Raji (cell line): ENCODE measurements around the gene C1QTNF2.

Experiments used
- POLR2A ChIP-seq: IDR thresholded peaks from 2 replicates; pipeline ENCODE4 v1.6.1; 2011; ENCODE audit warnings: low read depth, low read length, control low read depth; ENCODE audit not compliant: insufficient read depth

Gene C1QTNF2

GRCh38 chr5:160324886-160325285 lies 45.5 kb downstream of the C1QTNF2 start:
- no peak for TF ChIP-seq POLR2A

GRCh38 chr5:160318409-160318808 lies 52.0 kb downstream of the C1QTNF2 start:
- no peak for TF ChIP-seq POLR2A

GRCh38 chr5:160317434-160317833 lies 53.0 kb downstream of the C1QTNF2 start:
- no peak for TF ChIP-seq POLR2A

GRCh38 chr5:160315968-160316367 lies 54.5 kb downstream of the C1QTNF2 start:
- TF ChIP-seq POLR2A: no peak

- TF ChIP-seq POLR2A: no peak
These were observed 57.3 kb downstream of the C1QTNF2 start for GRCh38 chr5:160312960-160313727.

GRCh38 chr5:160312134-160312959 lies 58.1 kb downstream of the C1QTNF2 start, which contains the start of gene CCNJL:
Gene CCNJL (minus strand): TSS chr5:160312564. CDS start chr5:160311923, 641 bp downstream.
- TF ChIP-seq POLR2A: no peak

GRCh38 chr5:160311491-160312133 lies 58.8 kb downstream of the C1QTNF2 start:
- TF ChIP-seq POLR2A: no peak

GRCh38 chr5:160310552-160311295 lies 59.7 kb downstream of the C1QTNF2 start:
- no peak for TF ChIP-seq POLR2A

- no peak for TF ChIP-seq POLR2A
These were observed 60.3 kb downstream of the C1QTNF2 start for GRCh38 chr5:160310140-160310539.

GRCh38 chr5:160306696-160307095 lies 63.7 kb downstream of the C1QTNF2 start:
- no peak for TF ChIP-seq POLR2A

- TF ChIP-seq POLR2A: no peak
These were observed 65.1 kb downstream of the C1QTNF2 start for GRCh38 chr5:160305319-160305718.

GRCh38 chr5:160303690-160304089 lies 66.7 kb downstream of the C1QTNF2 start:
- no peak for TF ChIP-seq POLR2A

GRCh38 chr5:160298189-160298588 lies 72.2 kb downstream of the C1QTNF2 start:
- TF ChIP-seq POLR2A: no peak

- TF ChIP-seq POLR2A: no peak
These were observed 72.7 kb downstream of the C1QTNF2 start for GRCh38 chr5:160297776-160298175.
